SK-N-SH (cell line): ENCODE measurements around the gene TTC23. TPM values are rescaled to one million over a fixed set of nuclear protein-coding genes. Genes with fewer than 3 reads are reported as not detected.
"Not testable (repeated sequence)": the region's sequence is repeated elsewhere in the genome, so short reads cannot be mapped to it uniquely, and the experiment has no call there.

ENCODE experiments used
- CTCF ChIA-PET: fragments of 300-600, 350-600 bp; formaldehyde crosslinking; extraction: SDS; loops from one replicate; lab custom pipeline; 2021; lab: Yijun Ruan, JAX
- POLR2A ChIA-PET: fragments of 350-600 bp; sonication (Branson Sonifier 250); formaldehyde crosslinking; extraction: SDS; loops from one replicate; lab custom pipeline; 2020; ENCODE audit warnings: antibody characterized with exemption, inconsistent platforms; lab: Yijun Ruan, JAX
- DNase-seq: peaks from one replicate; pipeline ENCODE4 v3.0.0; 2012
- H2AFZ ChIP-seq: fragments of 200-600 bp; sonication (generic); 2 replicates; pipeline ENCODE4 v1.8.1; 2016; ENCODE audit warnings: antibody characterized with exemption, mild to moderate bottlenecking, low read depth
- H3F3A ChIP-seq: fragments of 200-600 bp; sonication (generic); replicated peaks from 2 replicates; pipeline ENCODE3; 2016; ENCODE audit warnings: antibody characterized with exemption, mild to moderate bottlenecking; ENCODE audit not compliant: insufficient read depth
- H3K27ac ChIP-seq, 2 experiments: fragments of 200-500 bp in 1 of 2; fragments of 200-600 bp in 1 of 2; sonication (Bioruptor generic) in 1 of 2; sonication (generic), shearing (Covaris generic) in 1 of 2; 2 replicates each; pipeline versions ENCODE4 v1.5.1 to v1.6.1; 2014 to 2016; ENCODE audit warnings: low read depth in 2 of 2, inconsistent platforms in 1 of 2, low read length in 1 of 2, mild to moderate bottlenecking in 1 of 2, mixed read lengths in 1 of 2
- H3K27me3 ChIP-seq: fragments of 200-600 bp; sonication (generic), shearing (Covaris generic); 2 replicates; pipeline ENCODE4 v1.6.1; 2016; ENCODE audit warnings: mixed run types; ENCODE audit not compliant: insufficient read depth
- H3K36me3 ChIP-seq, 2 experiments: fragments of 200-500 bp in 1 of 2; fragments of 200-600 bp in 1 of 2; sonication (Bioruptor generic) in 1 of 2; sonication (generic) in 1 of 2; replicated peaks in 1 of 2; 2 replicates each; pipeline versions ENCODE3 to v1.5.1; 2014 to 2016; ENCODE audit warnings: low read length in 1 of 2, mild to moderate bottlenecking in 1 of 2; ENCODE audit not compliant: insufficient read depth in 2 of 2, control insufficient read depth in 1 of 2
- H3K4me1 ChIP-seq, 2 experiments: fragments of 200-500 bp in 1 of 2; fragments of 200-600 bp in 1 of 2; sonication (Bioruptor generic) in 1 of 2; sonication (generic), shearing (Covaris generic) in 1 of 2; 2 replicates each; pipeline versions ENCODE4 v1.5.1 to v1.6.1; 2014 to 2016; ENCODE audit warnings: low read depth in 1 of 2, low read length in 1 of 2, mixed run types in 1 of 2; ENCODE audit not compliant: insufficient read depth in 2 of 2, control insufficient read depth in 1 of 2
- H3K4me2 ChIP-seq: fragments of 200-600 bp; sonication (generic), shearing (Covaris generic); 2 replicates; pipeline ENCODE4 v1.6.1; 2017; ENCODE audit warnings: mixed run types
- H3K4me3 ChIP-seq, 2 experiments: fragments of 200-500 bp in 1 of 2; fragments of 200-600 bp in 1 of 2; sonication (Bioruptor generic) in 1 of 2; sonication (generic), shearing (Covaris generic) in 1 of 2; 2 replicates each; pipeline versions ENCODE4 v1.5.1 to v1.8.1; 2014 to 2016; ENCODE audit warnings: low read depth in 2 of 2, inconsistent platforms in 1 of 2, low read length in 1 of 2, mild to moderate bottlenecking in 1 of 2, mixed read lengths in 1 of 2, moderate library complexity in 1 of 2
- H3K79me2 ChIP-seq: fragments of 200-600 bp; sonication (generic); 2 replicates; pipeline ENCODE4 v1.8.1; 2017; ENCODE audit warnings: mild to moderate bottlenecking; ENCODE audit not compliant: insufficient read depth
- H3K9ac ChIP-seq: fragments of 200-600 bp; sonication (generic); 2 replicates; pipeline ENCODE4 v1.6.1; 2017; ENCODE audit warnings: mixed run types
- H3K9me2 ChIP-seq: fragments of 200-600 bp; sonication (generic); 2 replicates; pipeline ENCODE4 v1.6.1; 2017; ENCODE audit warnings: mixed run types
- H3K9me3 ChIP-seq: fragments of 200-600 bp; sonication (generic); 2 replicates; pipeline ENCODE4 v1.6.1; 2017; ENCODE audit warnings: mixed run types, mild to moderate bottlenecking, moderate library complexity
- H4K20me1 ChIP-seq: fragments of 200-600 bp; sonication (generic); 2 replicates; pipeline ENCODE4 v1.6.1; 2017; ENCODE audit warnings: mild to moderate bottlenecking, mixed run types; ENCODE audit not compliant: insufficient read depth
- CHD2 ChIP-seq: fragments of 150-350 bp; IDR thresholded peaks from 2 replicates; pipeline ENCODE4 v1.6.1; 2018; ENCODE audit warnings: low read length; ENCODE audit not compliant: partially characterized antibody
- FOSL2 ChIP-seq: IDR thresholded peaks from 2 replicates; pipeline ENCODE4 v1.4.0; 2012; ENCODE audit warnings: low read depth, mild to moderate bottlenecking, moderate library complexity, borderline replicate concordance
- MXI1 ChIP-seq: IDR thresholded peaks from 2 replicates; pipeline ENCODE4 v1.6.1; 2012; ENCODE audit warnings: mild to moderate bottlenecking, low read depth, low read length, improper control_type of control experiment
- RAD21 ChIP-seq: IDR thresholded peaks from 2 replicates; pipeline ENCODE4 v1.6.1; 2012; ENCODE audit warnings: mild to moderate bottlenecking, low read length
- REST ChIP-seq: IDR thresholded peaks from 2 replicates; pipeline ENCODE4 v1.6.1; 2012; ENCODE audit warnings: mild to moderate bottlenecking, low read depth, low read length, moderate library complexity
- RFX5 ChIP-seq: IDR thresholded peaks from 2 replicates; pipeline ENCODE4 v1.6.1; 2012; ENCODE audit warnings: mild to moderate bottlenecking, improper control_type of control experiment, low read length
- SIN3A ChIP-seq: IDR thresholded peaks from 2 replicates; pipeline ENCODE4 v1.6.1; 2012; ENCODE audit warnings: low read depth, mild to moderate bottlenecking, low read length, moderate library complexity, borderline replicate concordance
- SMC3 ChIP-seq: IDR thresholded peaks from 2 replicates; pipeline ENCODE4 v1.6.1; 2012; ENCODE audit warnings: low read depth, low read length, improper control_type of control experiment
- TAF1 ChIP-seq: IDR thresholded peaks from 2 replicates; pipeline ENCODE4 v1.6.1; 2012; ENCODE audit warnings: low read depth, mild to moderate bottlenecking, low read length, moderate library complexity, borderline replicate concordance
- USF1 ChIP-seq: IDR thresholded peaks from 2 replicates; pipeline ENCODE4 v1.4.0; 2012; ENCODE audit warnings: low read depth, borderline replicate concordance
- ZBTB33 ChIP-seq: IDR thresholded peaks from 2 replicates; pipeline ENCODE4 v1.4.0; 2012; ENCODE audit warnings: low read depth, borderline replicate concordance
- WGBS: methylation state at CpG from one replicate; pipeline ENCODE4 v1.1.6; 2017; ENCODE audit warnings: low lambda C conversion rate; 5-methylcytosine and 5-hydroxymethylcytosine counted together
- polyA plus RNA-seq, 3 experiments: library from polyadenylated mRNA; depleted of rRNA; stranded (reverse); fragments of >200 nt; gene quantifications; 2 replicates each; pipeline ENCODE4 v1.2.3, GENCODE V29; 2012

The TTC23 gene
- polyA plus RNA-seq, 1 of the 3 experiments (the other 2 are of a cell fraction) = 0.79 TPM

- no peak for TF ChIP-seq ZBTB33
Observed at GRCh38 chr15:99197856-99198255, 51.5 kb downstream of the TTC23 start (continued).

- DNase-seq, H4K20me1 ChIP-seq, H3K4me2 ChIP-seq, H3K27ac ChIP-seq, CTCF ChIA-PET, H3K27me3 ChIP-seq, H2AFZ ChIP-seq, POLR2A ChIA-PET, H3K4me1 ChIP-seq, H3K9ac ChIP-seq, H3K36me3 ChIP-seq, H3K9me2 ChIP-seq, H3K79me2 ChIP-seq, H3K9me3 ChIP-seq, H3K4me3 ChIP-seq: not testable (repeated sequence)
- peaks cover 11% of the 10 kb centered on the region for H3F3A ChIP-seq
- 57% methylated on average over 1 of the region's 1 CpG for WGBS
Observed at GRCh38 chr15:99192181-99192580, 57.2 kb downstream of the TTC23 start.

- H3K27ac ChIP-seq = no peak overlapping the region
- H3K4me3 ChIP-seq = no peak overlapping the region
- H3K79me2 ChIP-seq = no peaks in the 10 kb centered on the region
- no peaks in the 10 kb centered on the region for H3K9me3 ChIP-seq
- no peak for DNase-seq
- H3F3A ChIP-seq = peaks cover 11% of the 10 kb centered on the region
- no peak overlapping the region for H3K9ac ChIP-seq
- H3K4me2 ChIP-seq = no peak overlapping the region
- no peak for TF ChIP-seq TAF1
- no peak for TF ChIP-seq SIN3A
- TF ChIP-seq RFX5 = no peak
- TF ChIP-seq CHD2 = no peak
- TF ChIP-seq RAD21 = no peak
- TF ChIP-seq ZBTB33 = no peak
- no peak for TF ChIP-seq USF1
- no peak for TF ChIP-seq FOSL2
- TF ChIP-seq REST = no peak
- no peak for TF ChIP-seq SMC3
- no peak for TF ChIP-seq MXI1
- TF ChIP-seq, all 33 proteins: peak for 0
- Histone ChIP-seq H3K27me3 (no peaks in the 10 kb centered on the region), H2AFZ (no peak overlapping the region), H4K20me1 (no peaks in the 10 kb centered on the region), H3K9me2 (no peaks in the 10 kb centered on the region), H3K36me3 (no peaks in the 10 kb centered on the region), H3K4me1 (no peaks in the 10 kb centered on the region)
- POLR2A ChIA-PET = no interaction called here
- CTCF ChIA-PET = no interaction called here
Observed at GRCh38 chr15:99187936-99188335, 61.4 kb downstream of the TTC23 start.
